CD4-positive, alpha-beta T cell (primary cell): ENCODE results near the gene BANF2. TPM values are rescaled to one million over a fixed set of nuclear protein-coding genes. Genes with fewer than 3 reads are reported as not detected.

ENCODE experiments used
- ATAC-seq: fragments of 200-7000 bp; cut with Tn5 transposase; one replicate; pipeline ENCODE4 v1.10.0; 2022; ENCODE audit warnings: mild to moderate bottlenecking; ENCODE audit not compliant: poor library complexity
- CTCF ChIA-PET: fragments of 350-600 bp; sonication (Branson Sonifier 250); formaldehyde crosslinking; loops from one replicate; lab custom pipeline; 2021; ENCODE audit warnings: antibody characterized with exemption, inconsistent platforms; lab: Charles Lee
- POLR2A ChIA-PET: fragments of 350-600 bp; sonication (Branson Sonifier 250); formaldehyde crosslinking; loops from one replicate; lab custom pipeline; 2021; ENCODE audit warnings: antibody characterized with exemption, inconsistent platforms; lab: Charles Lee
- DNase-seq, 14 experiments: peaks; one replicate each; pipeline ENCODE4 v3.0.0-alpha.2; 2013 to 2020; ENCODE audit warnings: mixed read lengths in 2 of 14
- H3K27ac ChIP-seq, 2 donors: one replicate each; pipeline versions ENCODE4 v1.5.1 to v1.7.0; 2013; ENCODE audit warnings: low read length in 2 of 2, low read depth in 1 of 2, mild to moderate bottlenecking in 1 of 2
- H3K27me3 ChIP-seq, 2 experiments: 1 replicate in 1 of 2; 2 replicates in 1 of 2; pipeline versions ENCODE4 v1.6.1 to v1.7.0; 2013; ENCODE audit warnings: low read length in 2 of 2, control low read depth in 1 of 2, mild to moderate bottlenecking in 1 of 2, moderate library complexity in 1 of 2; ENCODE audit not compliant: insufficient read depth in 2 of 2, control insufficient read depth in 1 of 2
- H3K36me3 ChIP-seq: one replicate; pipeline ENCODE4 v1.6.1; 2013; ENCODE audit warnings: low read length, control low read depth; ENCODE audit not compliant: insufficient read depth
- H3K4me1 ChIP-seq: one replicate; pipeline ENCODE4 v1.6.1; 2013; ENCODE audit warnings: low read length, control low read depth; ENCODE audit not compliant: insufficient read depth
- H3K4me3 ChIP-seq: one replicate; pipeline ENCODE4 v1.5.1; 2013; ENCODE audit warnings: mild to moderate bottlenecking, low read length, moderate library complexity
- H3K9me3 ChIP-seq, 2 experiments: 1 replicate in 1 of 2; 2 replicates in 1 of 2; pipeline versions ENCODE4 v1.6.1 to v1.7.0; 2013; ENCODE audit warnings: low read length in 2 of 2, mild to moderate bottlenecking in 2 of 2, control low read depth in 1 of 2, moderate library complexity in 1 of 2; ENCODE audit not compliant: control insufficient read depth in 1 of 2, insufficient read depth in 1 of 2
- H3K27ac Mint-ChIP-seq: one replicate; pipeline ENCODE4 v1.8.0; 2020; ENCODE audit warnings: mixed read lengths
- H3K27me3 Mint-ChIP-seq: one replicate; pipeline ENCODE4 v1.8.0; 2021; ENCODE audit warnings: mixed read lengths
- H3K36me3 Mint-ChIP-seq: one replicate; pipeline ENCODE4 v1.8.0; 2021; ENCODE audit warnings: low read depth, mixed read lengths
- H3K4me1 Mint-ChIP-seq: one replicate; pipeline ENCODE4 v1.8.0; 2021; ENCODE audit warnings: low read depth, mixed read lengths
- H3K4me3 Mint-ChIP-seq: one replicate; pipeline ENCODE4 v1.8.0; 2020; ENCODE audit warnings: mild to moderate bottlenecking, mixed read lengths
- H3K9me3 Mint-ChIP-seq: one replicate; pipeline ENCODE4 v1.8.0; 2020; ENCODE audit warnings: mixed read lengths
- intact Hi-C, 2 experiments: fragments of 100-400 bp; cut with DNase I in 1 of 2; cut with micrococcal nuclease in 1 of 2; formaldehyde crosslinking; loops; one replicate each; pipeline versions ENCODE4 v1.15.1 to v1.9.0; 2023 to 2025; cut with DNase I, micrococcal nuclease
- total RNA-seq, 174 experiments: library from RNA in 2 of 174; stranded (reverse) in 2 of 174; gene quantifications; one replicate each; pipeline ENCODE4 v1.2.3 and lab custom pipeline; 2021 to 2026
- TF ChIP-seq, protein P1 (sequence below): fragments of 200-600 bp; IDR thresholded peaks from one replicate; pipeline ENCODE4 v1.8.0; 2022; ENCODE audit warnings: antibody characterized with exemption, mild to moderate bottlenecking

BANF2 gene
- total RNA-seq, 2 experiments from 2014 or later: not detected

DNA sequence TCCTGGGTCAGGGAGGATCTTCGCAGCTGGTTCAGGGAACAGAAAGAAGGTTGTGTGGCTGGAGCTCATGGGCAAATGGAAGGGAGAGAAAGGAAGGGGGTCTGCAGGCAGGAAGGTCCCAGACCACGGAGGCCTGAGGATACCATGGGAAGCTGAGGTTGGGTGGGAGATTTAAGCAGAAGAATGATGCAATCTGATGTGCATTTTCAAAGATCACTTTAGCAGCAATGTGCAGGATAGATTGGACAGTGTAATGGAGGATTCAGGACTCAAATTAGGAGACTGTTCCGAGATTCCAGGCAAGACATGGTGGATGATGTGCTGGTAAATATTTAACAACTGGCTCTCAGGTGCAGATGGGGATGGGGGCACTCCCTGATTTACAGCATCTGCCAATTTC is 12.0 kb upstream of the BANF2 start:
- Histone ChIP-seq H3K4me1 (peaks cover 4% of the 10 kb centered on the region), H3K9me3 (peaks cover 0 to 7% of the 10 kb centered on the region in 2 experiments), H3K27me3 (peaks cover 23 to 38% of the 10 kb centered on the region in 2 experiments), H3K4me3 (no peak overlapping the region), H3K36me3 (no peaks in the 10 kb centered on the region), H3K27ac (no peak overlapping the region)
- intact Hi-C loops: loop anchor here (10.0 kb wide), 4 partner anchors 183 to 1113 kb away; partner anchors contain the start of genes KIF16B (in 1 of the 2), SEC23B (in 1 of the 2) and SMIM26 (in 1 of the 2)
- ChIA-PET CTCF (no interaction called here), POLR2A (no interaction called here)
- no peaks in the 10 kb centered on the region for H3K9me3 Mint-ChIP-seq
- peaks cover 6% of the 10 kb centered on the region for H3K4me1 Mint-ChIP-seq
- DNase-seq: no peak
- peaks cover 66% of the 10 kb centered on the region for H3K27me3 Mint-ChIP-seq
- H3K4me3 Mint-ChIP-seq: no peak overlapping the region
- no peaks in the 10 kb centered on the region for H3K36me3 Mint-ChIP-seq
- ATAC-seq: no peak
- TF ChIP-seq, protein P1, sequence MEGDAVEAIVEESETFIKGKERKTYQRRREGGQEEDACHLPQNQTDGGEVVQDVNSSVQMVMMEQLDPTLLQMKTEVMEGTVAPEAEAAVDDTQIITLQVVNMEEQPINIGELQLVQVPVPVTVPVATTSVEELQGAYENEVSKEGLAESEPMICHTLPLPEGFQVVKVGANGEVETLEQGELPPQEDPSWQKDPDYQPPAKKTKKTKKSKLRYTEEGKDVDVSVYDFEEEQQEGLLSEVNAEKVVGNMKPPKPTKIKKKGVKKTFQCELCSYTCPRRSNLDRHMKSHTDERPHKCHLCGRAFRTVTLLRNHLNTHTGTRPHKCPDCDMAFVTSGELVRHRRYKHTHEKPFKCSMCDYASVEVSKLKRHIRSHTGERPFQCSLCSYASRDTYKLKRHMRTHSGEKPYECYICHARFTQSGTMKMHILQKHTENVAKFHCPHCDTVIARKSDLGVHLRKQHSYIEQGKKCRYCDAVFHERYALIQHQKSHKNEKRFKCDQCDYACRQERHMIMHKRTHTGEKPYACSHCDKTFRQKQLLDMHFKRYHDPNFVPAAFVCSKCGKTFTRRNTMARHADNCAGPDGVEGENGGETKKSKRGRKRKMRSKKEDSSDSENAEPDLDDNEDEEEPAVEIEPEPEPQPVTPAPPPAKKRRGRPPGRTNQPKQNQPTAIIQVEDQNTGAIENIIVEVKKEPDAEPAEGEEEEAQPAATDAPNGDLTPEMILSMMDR: no peak
- no peak overlapping the region for H3K27ac Mint-ChIP-seq

DNA sequence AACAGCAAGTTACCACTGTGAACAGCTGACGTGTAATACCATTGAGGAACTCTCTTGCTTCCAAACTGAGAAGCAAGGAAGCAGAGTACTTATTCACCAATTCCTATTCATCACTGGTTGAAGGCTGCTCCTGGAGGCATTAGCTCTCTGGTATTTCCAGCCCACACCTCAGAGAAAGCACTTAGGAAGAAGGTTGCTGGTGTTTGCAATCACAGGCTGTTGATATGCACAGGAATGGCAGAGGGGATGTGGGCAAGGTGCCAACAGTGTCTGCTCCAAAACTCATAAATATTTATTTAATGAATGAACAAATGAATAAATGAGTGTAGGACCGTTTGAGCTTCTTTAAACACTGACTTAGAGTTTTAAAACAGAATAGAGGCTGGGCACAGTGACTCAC is 10.8 kb upstream of the BANF2 start:
- intact Hi-C loops: loop anchor here (10.0 kb wide), 4 partner anchors 184 to 1114 kb away; partner anchors contain the start of genes KIF16B (in 1 of the 2), SEC23B (in 1 of the 2) and SMIM26 (in 1 of the 2)
- peaks cover 23 to 33% of the 10 kb centered on the region in 2 experiments for H3K27me3 ChIP-seq
- no peaks in the 10 kb centered on the region for H3K4me1 Mint-ChIP-seq
- H3K27ac ChIP-seq: no peak overlapping the region
- no peaks in the 10 kb centered on the region for H3K9me3 Mint-ChIP-seq
- TF ChIP-seq, protein P1: no peak
- H3K36me3 ChIP-seq: no peaks in the 10 kb centered on the region
- no peak overlapping the region for H3K27ac Mint-ChIP-seq
- ATAC-seq (no peak), DNase-seq (no peak)
- no peaks in the 10 kb centered on the region for H3K4me1 ChIP-seq
- H3K36me3 Mint-ChIP-seq: no peaks in the 10 kb centered on the region
- ChIA-PET POLR2A (no interaction called here), CTCF (no interaction called here)
- peaks cover 0 to 7% of the 10 kb centered on the region in 2 experiments for H3K9me3 ChIP-seq
- no peak overlapping the region for H3K4me3 Mint-ChIP-seq
- H3K27me3 Mint-ChIP-seq: peaks cover 66% of the 10 kb centered on the region
- H3K4me3 ChIP-seq: no peak overlapping the region

DNA sequence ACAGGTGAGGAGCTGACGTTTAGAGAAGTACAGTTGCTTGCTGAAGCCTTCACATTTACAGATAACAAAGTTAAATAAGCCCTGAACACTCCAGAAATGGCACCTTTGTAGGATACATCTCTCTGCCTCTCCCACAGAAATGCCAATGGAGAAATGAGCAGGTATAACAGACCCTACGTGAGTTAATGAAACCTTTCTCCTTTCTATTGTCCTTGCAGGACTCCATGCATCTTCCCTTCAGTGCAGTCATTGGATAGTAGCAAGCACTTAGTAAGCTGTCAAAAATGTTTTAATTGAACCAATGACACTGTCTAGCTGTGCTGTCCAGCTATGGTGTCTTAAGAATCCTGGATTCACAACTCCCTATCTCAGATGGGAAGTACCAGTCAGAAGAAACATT is 9.6 kb upstream of the BANF2 start:
- peaks cover 65% of the 10 kb centered on the region for H3K27me3 Mint-ChIP-seq
- no peak overlapping the region for H3K27ac Mint-ChIP-seq
- H3K4me1 Mint-ChIP-seq: no peaks in the 10 kb centered on the region
- Histone ChIP-seq H3K4me1 (no peaks in the 10 kb centered on the region), H3K4me3 (no peak overlapping the region), H3K9me3 (peaks cover 0 to 7% of the 10 kb centered on the region in 2 experiments), H3K36me3 (no peaks in the 10 kb centered on the region), H3K27ac (no peak overlapping the region), H3K27me3 (peaks cover 17 to 28% of the 10 kb centered on the region in 2 experiments)
- TF ChIP-seq, protein P1: no peak
- ChIA-PET CTCF (interaction anchor here (2.1 kb wide), 1 partner anchor 8 kb away, joined by 8 read pairs; the partner anchor contains the start of gene RRBP1), POLR2A (no interaction called here)
- H3K36me3 Mint-ChIP-seq: no peaks in the 10 kb centered on the region
- ATAC-seq: no peak
- intact Hi-C loops: no loop called here
- H3K9me3 Mint-ChIP-seq: no peaks in the 10 kb centered on the region
- DNase-seq: no peak
- H3K4me3 Mint-ChIP-seq: no peak overlapping the region
